Putamen (tissue), 1 donor: ENCODE data around the gene PPP1R3F.

ENCODE experiments used
- DNase-seq: peaks from one replicate; pipeline ENCODE4 v3.0.0-alpha.2; 2016; ENCODE audit warnings: low spot score

Gene PPP1R3F

DNA sequence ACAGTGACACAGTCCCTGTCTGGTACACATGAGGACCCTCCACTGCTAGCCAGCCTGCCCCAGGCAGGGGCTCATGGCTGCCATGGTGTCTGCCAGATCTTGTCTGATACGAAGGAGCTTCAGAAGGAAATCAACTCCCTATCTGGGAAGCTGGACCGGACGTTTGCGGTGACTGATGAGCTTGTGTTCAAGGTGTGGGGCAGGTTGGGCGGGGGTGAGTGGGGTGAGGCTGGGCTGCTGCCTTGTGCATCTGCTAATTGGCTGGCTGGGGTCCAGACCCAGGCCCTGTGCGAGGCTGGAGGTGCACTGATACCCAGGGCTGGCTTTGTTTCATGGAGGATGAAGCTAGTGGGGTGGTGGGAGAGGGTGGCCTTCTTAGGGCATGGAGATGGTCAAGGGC is 20.5 kb upstream of the PPP1R3F start:
- DNase-seq: no peak

DNA sequence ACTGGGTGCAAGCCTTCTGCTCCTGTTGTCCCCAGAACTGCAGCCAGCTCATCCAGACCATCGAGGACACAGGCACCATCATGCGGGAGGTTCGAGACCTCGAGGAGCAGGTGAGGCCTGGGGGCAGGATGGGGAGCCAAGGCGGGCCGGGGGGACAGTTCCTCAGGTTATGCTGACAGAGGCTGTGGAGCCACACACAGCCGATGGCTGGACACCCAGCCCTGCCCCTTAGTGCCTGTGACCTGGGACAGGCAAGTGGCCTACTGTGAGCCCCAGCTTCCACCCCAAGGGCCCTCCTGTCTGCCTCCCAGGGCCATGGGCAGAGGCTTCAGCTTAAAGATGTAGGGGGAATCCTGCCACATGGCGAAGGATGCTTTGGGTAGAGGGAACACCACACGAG is 20.0 kb upstream of the PPP1R3F start:
- no peak for DNase-seq

- no peak for DNase-seq
Observed at GRCh38 chrX:49250066-49250465, 19.5 kb upstream of the PPP1R3F start.

DNA sequence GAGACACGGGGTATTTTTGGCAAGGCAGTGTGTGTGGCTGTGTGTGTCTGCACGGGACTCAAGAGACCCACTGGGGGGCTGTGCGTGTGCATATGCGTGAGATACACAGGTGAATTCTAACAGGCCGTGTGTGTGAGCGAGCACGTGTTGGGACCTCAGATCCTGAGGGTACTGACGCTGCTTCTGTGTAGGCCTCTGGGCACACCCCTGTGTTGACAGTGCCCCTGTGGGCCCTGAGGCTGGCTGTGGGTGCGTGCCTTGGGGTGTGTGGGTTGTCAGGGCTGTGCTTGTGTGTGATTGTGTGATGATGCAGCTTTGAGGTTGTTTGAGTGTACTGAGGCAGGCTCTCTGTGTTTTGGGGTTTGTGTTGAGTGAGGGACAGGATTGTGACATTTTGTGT is 19.0 kb upstream of the PPP1R3F start:
- DNase-seq: no peak

- no peak for DNase-seq
Observed at GRCh38 chrX:49251325-49251724, 18.3 kb upstream of the PPP1R3F start.

GRCh38 chrX:49254639-49255038 is 15.0 kb upstream of the PPP1R3F start:
- DNase-seq: no peak

- DNase-seq: no peak
Observed at GRCh38 chrX:49256268-49256995, 13.2 kb upstream of the PPP1R3F start.

DNA sequence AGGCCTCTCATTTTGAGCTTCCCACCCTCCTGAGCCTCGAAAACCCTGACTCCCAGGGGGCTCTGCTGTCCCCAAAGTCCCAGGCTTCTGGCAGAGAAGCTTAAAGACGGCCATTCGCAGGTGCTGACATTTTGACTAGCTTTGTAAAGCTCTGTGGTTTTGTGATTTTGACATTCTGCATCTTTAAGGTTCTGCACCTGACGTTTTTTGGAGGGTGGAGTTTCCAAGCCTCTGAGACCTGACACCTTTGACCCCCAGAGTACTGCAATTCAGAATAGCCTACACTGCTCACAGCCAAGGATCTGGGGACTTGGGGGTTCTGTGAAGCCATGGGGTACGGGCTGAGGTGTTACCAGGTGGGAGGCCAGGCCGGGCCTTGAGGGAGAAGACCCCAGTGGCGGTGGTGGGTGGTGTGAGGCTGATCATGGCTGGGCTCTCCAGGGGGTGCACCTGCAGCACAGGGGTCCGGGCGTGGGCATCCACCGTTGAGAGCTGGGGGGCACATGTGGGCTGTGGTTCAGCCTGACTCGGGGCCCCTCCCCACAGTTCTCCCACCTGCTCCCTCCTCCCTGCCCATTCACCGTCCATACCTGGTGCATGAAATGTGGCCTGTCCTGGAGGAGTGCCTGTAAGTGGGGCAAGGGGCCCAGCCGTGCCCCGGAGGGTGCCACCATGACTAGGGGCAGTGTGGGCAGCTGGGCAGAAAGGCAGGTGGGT is 12.4 kb upstream of the PPP1R3F start:
- DNase-seq: no peak

DNA sequence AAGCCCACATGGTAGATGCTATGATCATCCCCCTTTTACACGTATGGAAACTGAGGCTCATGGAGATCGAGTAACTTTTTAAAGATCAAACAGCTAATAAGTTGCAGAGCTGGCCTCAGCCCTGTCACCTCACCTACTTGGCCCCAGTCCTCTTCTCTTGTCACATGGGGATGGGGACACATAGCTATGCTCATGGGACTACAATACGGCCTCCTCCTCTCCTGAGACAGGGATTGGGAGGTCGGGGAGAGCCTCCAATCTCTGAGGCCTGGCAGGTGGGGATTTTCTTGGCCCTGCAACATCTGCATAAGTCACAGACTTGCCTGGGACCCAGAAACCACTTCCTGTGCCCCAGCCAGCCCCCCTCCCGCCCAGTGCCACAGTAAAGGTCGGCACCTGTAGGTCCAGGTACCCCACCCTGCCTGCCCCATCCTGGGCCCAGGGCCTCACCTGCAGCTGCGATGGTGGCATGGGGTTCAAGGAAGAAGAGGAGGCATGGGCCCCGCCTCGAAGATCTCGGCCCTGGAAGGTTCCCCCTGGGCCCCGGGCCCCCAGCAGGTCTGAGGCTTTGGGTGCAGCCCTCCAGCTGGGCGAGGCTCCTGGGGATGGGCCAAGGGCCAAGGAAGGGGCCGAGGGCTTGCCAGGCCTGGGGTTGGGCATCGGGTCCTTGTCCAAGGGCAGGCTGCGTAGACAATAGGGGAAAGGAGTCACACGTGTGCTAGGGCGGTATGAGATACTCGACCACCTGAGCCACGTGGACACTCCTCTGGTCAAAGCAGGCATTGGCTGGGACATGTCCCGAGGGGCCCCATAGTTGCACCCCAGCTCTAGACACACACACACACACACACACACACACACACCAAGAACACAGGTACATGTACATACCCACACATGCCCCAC is 11.5 kb upstream of the PPP1R3F start:
- DNase-seq: no peak

DNA sequence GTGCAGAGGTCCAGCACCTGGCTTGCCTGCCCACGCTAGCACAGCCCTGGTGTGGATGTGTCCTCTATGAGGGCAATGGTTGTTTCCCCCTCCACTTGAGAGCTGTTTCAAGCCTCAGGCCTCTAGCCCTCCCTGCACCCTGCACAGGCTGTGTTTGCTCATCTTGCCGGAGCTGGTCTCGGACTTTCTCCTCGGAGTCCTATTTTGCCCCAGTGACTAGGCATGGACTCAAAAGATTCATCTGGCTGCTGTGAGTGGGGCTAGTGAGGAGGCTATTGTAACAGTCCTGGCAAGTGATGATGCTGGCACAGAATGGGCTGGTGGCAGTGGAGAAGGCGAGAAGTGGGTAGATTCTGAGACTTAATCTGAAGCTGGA is 10.9 kb upstream of the PPP1R3F start:
- no peak for DNase-seq

DNA sequence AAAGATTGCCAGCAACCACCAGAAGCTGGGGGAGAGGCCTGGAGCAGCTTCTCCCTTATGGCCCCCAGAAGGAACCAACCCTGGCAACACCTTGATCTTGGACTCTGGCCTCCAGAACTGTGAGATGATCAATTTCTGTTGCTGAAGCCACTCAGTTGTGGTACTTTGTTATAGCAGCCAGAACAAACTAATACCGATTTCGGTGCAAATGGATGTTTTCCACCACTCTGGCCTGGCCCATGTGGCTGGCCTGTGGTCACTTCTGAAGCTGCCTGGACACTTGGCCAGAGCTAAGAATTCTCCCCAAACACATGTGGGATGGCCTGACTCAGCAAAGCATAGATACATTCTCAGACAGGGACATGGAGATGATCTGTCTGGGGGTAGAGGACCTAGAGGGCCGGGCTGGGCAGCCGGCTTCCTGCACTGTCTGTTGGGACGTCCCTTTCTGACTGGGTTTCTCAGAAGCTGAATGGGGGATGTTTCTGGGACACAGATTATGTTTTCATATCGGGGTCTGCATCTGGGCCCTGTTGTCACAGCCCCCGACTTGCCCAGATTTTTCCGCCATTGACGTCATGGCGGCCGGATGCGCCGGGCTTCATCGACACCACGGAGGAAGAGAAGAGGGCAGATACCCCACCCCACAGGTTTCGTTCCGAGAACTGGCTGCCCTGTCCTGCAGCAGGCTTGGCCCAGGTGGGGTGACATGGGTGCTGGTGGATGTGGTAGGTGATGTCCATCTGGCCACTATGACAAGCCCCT is 9.2 kb upstream of the PPP1R3F start:
- DNase-seq: no peak

GRCh38 chrX:49262603-49263002 is 7.0 kb upstream of the PPP1R3F start:
- DNase-seq: no peak

- DNase-seq: no peak
Observed at GRCh38 chrX:49263631-49264030, 6.0 kb upstream of the PPP1R3F start.

GRCh38 chrX:49264460-49264859 is 5.1 kb upstream of the PPP1R3F start, which contains the start of gene FOXP3:
TSS of gene FOXP3 (minus strand) at chrX:49264710. CDS start at chrX:49258505, 6,205 bp downstream.
- no peak for DNase-seq

- no peak for DNase-seq
Observed at GRCh38 chrX:49266523-49267445, 2.8 kb upstream of the PPP1R3F start.

- no peak for DNase-seq
Observed at GRCh38 chrX:49268702-49269009, 937 bp upstream of the PPP1R3F start.

DNA sequence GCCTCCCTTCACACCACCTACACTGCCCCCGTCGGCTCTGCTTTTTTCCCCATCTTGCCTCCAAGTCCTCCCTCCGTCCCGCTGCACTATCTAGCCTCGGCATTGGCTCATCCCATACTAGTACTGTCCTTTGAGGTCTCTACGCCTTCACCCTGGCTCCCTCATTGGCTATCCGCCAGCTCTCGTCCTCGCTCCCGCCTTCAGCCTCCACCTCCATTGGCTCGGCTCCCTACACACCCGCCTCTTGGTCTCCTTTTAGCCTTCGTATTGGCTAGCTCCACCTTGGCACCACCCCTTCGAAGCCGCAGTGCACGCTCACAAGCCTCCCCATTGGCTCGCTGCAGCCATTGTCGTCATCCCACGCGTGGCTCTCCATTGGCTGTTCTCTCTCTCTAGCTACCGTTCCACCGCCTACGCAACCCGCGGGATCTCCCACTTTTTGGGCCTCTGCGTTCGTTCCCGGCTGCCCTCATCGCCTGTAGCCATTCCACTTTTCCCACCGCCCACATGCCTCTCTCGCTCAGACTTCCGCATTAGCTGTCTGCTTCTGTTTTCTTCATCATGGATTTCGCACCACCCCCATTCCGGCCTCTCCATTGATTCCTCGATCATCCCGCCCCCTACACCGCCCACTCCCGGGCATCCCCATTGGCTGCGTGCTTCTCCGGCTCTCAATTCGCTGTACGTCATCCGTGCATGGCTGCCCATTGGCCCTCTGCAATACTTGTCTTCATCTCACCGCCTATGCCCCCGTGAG is 405 bp upstream of the PPP1R3F start:
- DNase-seq: peak; percentile 97

- no peak for DNase-seq
Observed at GRCh38 chrX:49270249-49270921, 792 bp downstream of the PPP1R3F start.

DNA sequence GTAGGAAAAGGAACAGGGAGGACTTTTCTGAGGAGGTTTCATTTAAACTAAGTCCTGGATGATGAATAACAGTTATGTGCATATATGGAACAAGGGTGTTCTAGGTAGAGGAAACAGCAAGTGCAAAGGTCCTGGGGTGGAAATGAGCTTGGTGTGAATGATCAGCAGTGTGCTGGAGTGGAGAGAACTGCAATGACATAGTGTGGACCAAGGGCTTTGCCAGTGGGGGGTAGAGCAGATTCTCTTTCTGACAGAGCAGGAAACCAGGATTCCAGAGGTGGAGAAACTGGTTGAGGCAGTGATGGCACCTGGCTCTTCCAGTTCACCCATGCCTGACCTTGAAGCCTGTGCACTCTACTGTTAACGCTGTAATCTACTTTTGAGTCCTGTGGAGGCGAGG is 1.7 kb downstream of the PPP1R3F start:
- no peak for DNase-seq

GRCh38 chrX:49272421-49272820 is 2.8 kb downstream of the PPP1R3F start:
- no peak for DNase-seq
